ENCODE measurements around the gene HJURP.

Gene HJURP

GRCh38 chr2:233855345-233855744, 1.0 kb upstream of the HJURP start:
- TF ChIP-seq CTCF (IDR thresholded peaks at IDR 0.05; ENCODE audit: low read depth, low read length) = no peak
- H3K4me3 ChIP-seq (ENCODE audit: low read depth, low read length) = peak overlapping the region; percentile 76; the same call in 1 of the 2 replicates

- no peak for TF ChIP-seq CTCF (IDR thresholded peaks at IDR 0.05; ENCODE audit: low read depth, low read length)
- peak overlapping the region; percentile 76 for H3K4me3 ChIP-seq (ENCODE audit: low read depth, low read length)
These were observed 473 bp downstream of the HJURP start for GRCh38 chr2:233853883-233854240.

GRCh38 chr2:233853353-233853752, 982 bp downstream of the HJURP start:
- no peak for TF ChIP-seq CTCF (IDR thresholded peaks at IDR 0.05; ENCODE audit: low read depth, low read length)
- H3K4me3 ChIP-seq (ENCODE audit: low read depth, low read length) = peak overlapping the region; percentile 76

- H3K4me3 ChIP-seq (ENCODE audit: low read depth, low read length) = peak overlapping the region; percentile 76
- no peak for TF ChIP-seq CTCF (IDR thresholded peaks at IDR 0.05; ENCODE audit: low read depth, low read length)
These were observed 2.3 kb downstream of the HJURP start for GRCh38 chr2:233852056-233852455.

GRCh38 chr2:233851169-233851568, 3.2 kb downstream of the HJURP start:
- H3K4me3 ChIP-seq (ENCODE audit: low read depth, low read length) = no peak overlapping the region
- no peak for TF ChIP-seq CTCF (IDR thresholded peaks at IDR 0.05; ENCODE audit: low read depth, low read length)

GRCh38 chr2:233850745-233851144, 3.6 kb downstream of the HJURP start:
- no peak overlapping the region for H3K4me3 ChIP-seq (ENCODE audit: low read depth, low read length)
- no peak for TF ChIP-seq CTCF (IDR thresholded peaks at IDR 0.05; ENCODE audit: low read depth, low read length)

GRCh38 chr2:233849607-233850271, 4.6 kb downstream of the HJURP start:
- no peak for TF ChIP-seq CTCF (IDR thresholded peaks at IDR 0.05; ENCODE audit: low read depth, low read length)
- H3K4me3 ChIP-seq (ENCODE audit: low read depth, low read length) = no peak overlapping the region
